Loucy (cell line): ENCODE measurements around the gene WIPI1.

ENCODE experiments used
- CTCF ChIP-seq: fragments of 200-600 bp; sonication (generic); conservative IDR thresholded peaks from 2 replicates; pipeline ENCODE4 v1.5.1; 2014; ENCODE audit warnings: mild to moderate bottlenecking, antibody characterized with exemption, low read length
- EZH2phosphoT487 ChIP-seq: fragments of 200-600 bp; IDR thresholded peaks from 2 replicates; pipeline ENCODE4 v1.6.1; 2018; ENCODE audit warnings: antibody characterized with exemption, mild to moderate bottlenecking, moderate library complexity, borderline replicate concordance

- TF ChIP-seq CTCF (no peak), EZH2phosphoT487 (no peak)
Measured at GRCh38 chr17:68460146-68460545, 2.9 kb upstream of the WIPI1 start.
